Tibial nerve (tissue), 4 donors: Measurements from ENCODE around the gene DNASE1L3.

Experiments
- EP300 ChIP-seq, 2 donors: sonication (generic); formaldehyde crosslinking; IDR thresholded peaks; one replicate each; pipeline ENCODE4 v1.6.1; 2017; ENCODE audit warnings: antibody characterized with exemption in 2 of 2, mild to moderate bottlenecking in 1 of 2
- POLR2A ChIP-seq, 2 donors: fragments of 450-650 bp; IDR thresholded peaks; one replicate each; pipeline ENCODE4 v1.6.1; 2017; ENCODE audit warnings: antibody characterized with exemption in 2 of 2, mild to moderate bottlenecking in 2 of 2, moderate library complexity in 2 of 2
- TF ChIP-seq, protein P1 (sequence below), 5 experiments: fragments of 200-600 bp in 3 of 5; fragments of 450-650 bp in 2 of 5; sonication (generic) in 3 of 5; IDR thresholded peaks; one replicate each; pipeline ENCODE4 v1.5.1; 2016 to 2019; ENCODE audit warnings: antibody characterized with exemption in 5 of 5, mild to moderate bottlenecking in 3 of 5, moderate library complexity in 2 of 5

DNA sequence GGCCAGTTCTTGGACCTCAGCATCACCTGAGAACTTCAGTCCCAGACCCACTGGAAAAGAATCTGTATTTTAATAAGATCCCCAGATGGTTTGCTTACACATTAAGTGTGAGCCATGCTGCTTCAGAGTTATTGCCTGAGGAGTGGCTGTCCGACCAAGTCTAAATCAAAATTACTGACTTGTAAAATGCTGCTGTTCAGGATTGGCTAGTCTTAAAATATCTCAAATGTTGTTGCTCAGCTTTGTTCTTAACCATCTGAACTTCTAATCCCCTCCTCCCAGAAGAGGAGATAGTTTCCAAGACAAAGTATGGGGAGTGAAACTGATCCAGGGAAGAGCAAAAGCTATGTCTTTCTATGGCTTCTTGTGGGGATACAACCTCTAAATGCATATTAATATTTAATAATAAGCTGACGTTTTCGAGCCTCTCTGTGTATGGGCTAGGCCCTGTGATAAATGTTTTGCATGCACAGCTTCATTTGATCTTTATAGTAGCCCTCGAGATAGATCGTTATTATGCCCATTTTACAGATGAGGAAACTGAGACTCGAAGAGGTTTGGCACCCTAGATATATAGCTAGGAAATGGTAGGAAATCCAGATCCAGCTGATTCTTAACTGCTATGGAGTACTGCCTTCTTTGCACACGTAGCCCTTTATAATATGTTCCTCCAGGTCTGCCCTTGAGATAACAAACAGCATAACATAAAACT is 52.2 kb downstream of the DNASE1L3 start:
- TF ChIP-seq, protein P1, sequence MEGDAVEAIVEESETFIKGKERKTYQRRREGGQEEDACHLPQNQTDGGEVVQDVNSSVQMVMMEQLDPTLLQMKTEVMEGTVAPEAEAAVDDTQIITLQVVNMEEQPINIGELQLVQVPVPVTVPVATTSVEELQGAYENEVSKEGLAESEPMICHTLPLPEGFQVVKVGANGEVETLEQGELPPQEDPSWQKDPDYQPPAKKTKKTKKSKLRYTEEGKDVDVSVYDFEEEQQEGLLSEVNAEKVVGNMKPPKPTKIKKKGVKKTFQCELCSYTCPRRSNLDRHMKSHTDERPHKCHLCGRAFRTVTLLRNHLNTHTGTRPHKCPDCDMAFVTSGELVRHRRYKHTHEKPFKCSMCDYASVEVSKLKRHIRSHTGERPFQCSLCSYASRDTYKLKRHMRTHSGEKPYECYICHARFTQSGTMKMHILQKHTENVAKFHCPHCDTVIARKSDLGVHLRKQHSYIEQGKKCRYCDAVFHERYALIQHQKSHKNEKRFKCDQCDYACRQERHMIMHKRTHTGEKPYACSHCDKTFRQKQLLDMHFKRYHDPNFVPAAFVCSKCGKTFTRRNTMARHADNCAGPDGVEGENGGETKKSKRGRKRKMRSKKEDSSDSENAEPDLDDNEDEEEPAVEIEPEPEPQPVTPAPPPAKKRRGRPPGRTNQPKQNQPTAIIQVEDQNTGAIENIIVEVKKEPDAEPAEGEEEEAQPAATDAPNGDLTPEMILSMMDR (IDR thresholded peaks at IDR 0.05), result no peak
- no peak for TF ChIP-seq POLR2A (IDR thresholded peaks at IDR 0.05)
- no peak for TF ChIP-seq EP300 (IDR thresholded peaks at IDR 0.05)
